Fibroblast of skin of abdomen (primary cell): ENCODE measurements around the gene SERPINA12.

Experiments
- DNase-seq: peaks from one replicate; pipeline ENCODE4 v3.0.0-alpha.2; 2013

SERPINA12 gene

GRCh38 chr14:94465042-94465441 is 44.2 kb downstream of the SERPINA12 start:
- no peak for DNase-seq

DNA sequence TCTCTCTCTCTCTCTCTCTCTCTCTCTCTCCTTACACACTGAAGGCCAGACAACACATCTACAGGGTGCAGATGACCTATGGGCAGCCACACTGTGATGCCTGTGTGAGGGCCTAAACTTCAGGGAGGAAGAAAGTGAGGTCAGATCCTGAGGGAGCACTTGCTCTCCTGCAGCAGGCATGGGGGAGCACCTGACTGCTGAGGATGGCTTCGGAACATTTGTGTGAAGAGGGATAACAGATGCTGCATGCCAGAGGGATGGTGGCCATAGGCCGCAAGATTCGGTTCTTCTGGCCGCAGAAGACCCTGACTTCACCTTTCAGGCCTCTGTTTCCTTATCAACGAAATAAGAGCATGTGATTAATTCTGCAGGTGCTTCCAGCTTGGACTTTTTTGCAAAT is 45.0 kb downstream of the SERPINA12 start:
- no peak for DNase-seq

DNA sequence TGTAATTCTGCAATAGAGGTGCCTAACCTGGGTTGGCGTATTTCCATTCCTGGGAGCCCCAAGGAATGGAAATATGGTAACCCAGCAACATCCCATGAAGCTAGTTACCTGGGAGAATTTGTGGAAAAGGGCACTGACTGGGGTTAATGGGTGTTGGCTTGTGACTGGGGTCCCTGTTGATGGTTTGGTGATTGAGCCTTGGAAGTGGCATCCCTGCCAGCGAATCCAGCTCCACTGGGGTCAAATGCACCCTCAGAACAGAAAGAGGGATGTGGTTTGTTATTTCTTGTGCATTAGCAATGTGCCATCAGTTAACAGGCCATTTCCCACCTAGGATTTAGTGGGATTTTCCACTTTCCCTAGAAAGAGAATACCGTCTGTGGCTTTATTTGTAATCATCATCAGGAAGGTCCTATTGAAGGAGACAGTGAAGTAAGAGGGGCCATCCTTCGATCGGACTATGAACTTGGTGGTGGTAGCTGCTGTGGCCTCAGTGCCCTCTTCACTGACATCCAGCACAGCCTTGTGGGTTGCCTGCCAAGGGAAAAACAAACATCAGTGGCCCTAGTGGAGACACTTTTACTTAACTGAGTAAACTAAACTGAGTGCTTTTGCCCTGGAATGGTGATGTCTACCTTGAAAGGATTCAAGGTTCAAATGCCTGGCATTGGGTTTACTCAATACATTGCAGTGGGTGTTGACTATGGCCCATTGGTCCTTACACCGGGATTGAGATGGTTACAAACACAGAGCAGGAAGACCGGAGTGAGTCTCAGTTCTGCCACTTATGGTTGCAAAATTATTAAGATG is 46.3 kb downstream of the SERPINA12 start:
- DNase-seq, result no peak

- DNase-seq, result no peak
These were observed 47.1 kb downstream of the SERPINA12 start for GRCh38 chr14:94462219-94462551.

DNA sequence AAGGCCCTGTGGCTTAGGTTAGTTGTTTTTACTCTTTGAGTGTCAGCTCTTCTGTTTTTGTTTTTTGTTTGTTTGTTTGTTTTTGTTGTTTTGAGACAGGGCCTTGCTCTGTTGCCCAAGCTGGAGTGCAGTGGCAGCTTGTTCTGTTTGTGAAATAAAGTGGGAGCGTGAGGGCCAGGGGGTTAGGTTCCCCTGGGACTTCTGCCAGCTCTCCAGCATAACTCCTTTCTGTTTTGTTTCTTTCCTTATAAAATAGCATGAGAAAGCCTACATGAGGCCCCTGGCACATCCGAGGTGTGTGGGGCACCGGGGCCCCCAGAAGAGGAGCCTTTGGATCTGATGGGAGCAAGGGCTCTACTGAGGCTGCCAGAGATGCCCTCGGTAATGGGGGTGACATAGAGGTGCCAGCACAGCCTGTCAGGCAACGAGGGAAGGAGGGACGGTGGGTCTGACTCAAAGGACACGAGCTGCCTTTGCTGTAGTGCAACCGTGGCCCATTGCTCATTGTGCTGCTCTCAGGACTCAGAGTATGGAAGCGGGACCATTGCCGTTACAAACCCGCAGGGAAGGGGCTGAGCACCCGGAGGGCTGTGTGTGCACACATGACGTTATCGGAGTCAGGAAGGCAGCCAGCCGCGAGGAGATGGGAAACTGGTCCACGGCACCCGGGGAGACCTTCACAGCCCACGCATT is 47.6 kb downstream of the SERPINA12 start:
- DNase-seq, result no peak

GRCh38 chr14:94460631-94461416 is 48.4 kb downstream of the SERPINA12 start:
- no peak for DNase-seq

DNA sequence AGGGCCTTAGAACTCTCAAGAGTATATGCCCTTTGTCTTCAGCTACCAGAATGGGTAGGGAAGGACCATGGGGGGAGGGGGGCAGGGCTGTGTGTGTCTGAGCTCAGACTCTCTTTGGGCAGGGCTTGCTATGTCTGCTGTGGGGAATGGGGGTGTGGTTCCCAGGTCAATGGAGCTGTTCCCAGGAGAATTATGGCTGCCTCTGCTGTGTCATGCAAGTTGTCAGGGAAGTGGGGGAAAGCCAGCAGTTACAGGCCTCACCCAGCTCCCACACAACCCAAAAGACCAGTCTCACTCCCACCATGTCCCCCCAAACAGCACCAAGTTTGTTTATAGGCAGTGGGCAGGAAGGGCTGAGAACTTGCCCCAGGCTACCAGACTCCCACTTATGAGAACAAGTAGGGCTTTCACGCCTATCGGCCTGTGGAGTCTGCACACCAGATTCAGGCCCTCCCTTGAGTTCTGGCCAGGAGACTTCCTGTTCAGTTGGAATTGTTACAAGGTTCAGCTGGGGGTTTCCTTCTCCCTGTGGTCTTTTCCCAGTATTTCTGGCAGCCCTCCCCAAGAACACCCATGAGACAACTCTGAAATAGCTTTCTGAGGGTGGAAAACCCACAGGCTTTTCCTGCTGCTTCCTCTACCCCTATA is 50.6 kb downstream of the SERPINA12 start:
- no peak for DNase-seq

- DNase-seq, result no peak
These were observed 51.2 kb downstream of the SERPINA12 start for GRCh38 chr14:94458096-94458495.

DNA sequence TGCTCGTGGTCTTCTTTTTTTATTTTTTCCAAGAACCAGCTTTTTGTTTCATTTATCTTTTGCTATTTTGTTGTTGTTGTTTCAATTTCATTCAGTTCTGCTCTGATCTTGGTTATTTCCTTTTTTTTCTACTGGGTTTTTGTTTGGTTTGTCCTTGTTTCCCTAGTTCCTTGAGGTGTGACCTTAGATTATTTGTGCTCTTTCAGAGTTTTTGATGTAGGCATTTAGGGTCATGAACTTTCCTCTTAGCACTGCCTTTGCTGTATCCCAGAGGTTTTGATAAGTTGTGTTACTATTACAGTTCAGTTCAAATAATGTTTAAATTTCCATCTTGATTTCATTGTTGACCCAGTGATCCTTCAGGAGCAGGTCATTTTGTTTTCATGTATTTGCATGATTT is 53.3 kb downstream of the SERPINA12 start:
- no peak for DNase-seq

GRCh38 chr14:94451826-94452225 is 57.4 kb downstream of the SERPINA12 start:
- no peak for DNase-seq

GRCh38 chr14:94451091-94451771 is 58.0 kb downstream of the SERPINA12 start:
- DNase-seq, result no peak

DNA sequence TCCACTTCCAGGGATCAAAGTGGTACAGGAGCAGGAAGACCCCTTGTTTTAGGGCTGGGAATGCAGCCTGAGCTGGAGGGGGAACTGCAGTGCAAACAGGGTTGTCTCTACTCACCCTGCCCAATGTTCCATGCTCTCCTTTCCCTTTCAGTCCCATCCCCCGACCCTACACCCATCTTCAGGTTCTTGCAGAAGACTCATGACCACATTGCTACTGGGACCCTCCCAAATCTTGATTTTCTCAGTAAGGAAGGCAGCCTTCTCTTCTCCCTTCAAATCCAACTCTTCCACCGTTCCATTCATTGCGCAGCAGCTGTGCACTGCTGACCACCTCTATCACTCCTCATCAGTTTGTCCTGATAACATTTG is 58.6 kb downstream of the SERPINA12 start:
- no peak for DNase-seq

DNA sequence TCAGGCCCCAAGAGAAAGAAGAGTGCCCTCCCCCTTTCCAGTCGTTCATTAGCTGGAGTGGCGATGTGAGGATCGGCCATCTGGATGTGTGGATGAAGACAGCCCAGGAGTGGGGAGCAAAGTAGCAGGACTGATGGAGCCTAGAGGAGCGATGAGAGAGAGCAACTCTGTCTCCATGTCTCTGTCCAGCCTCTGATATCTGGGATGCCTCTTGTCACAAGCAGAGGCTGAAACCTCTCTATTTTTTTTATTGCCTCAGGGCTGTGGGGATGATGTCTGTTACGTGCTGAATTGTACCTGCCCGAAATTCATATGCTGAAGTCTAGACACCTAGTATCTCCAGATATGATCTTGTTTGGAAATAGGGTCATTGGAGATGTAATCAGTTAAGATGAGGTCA is 59.3 kb downstream of the SERPINA12 start:
- DNase-seq, result no peak

GRCh38 chr14:94448071-94448808 is 61.0 kb downstream of the SERPINA12 start:
- DNase-seq, result no peak

DNA sequence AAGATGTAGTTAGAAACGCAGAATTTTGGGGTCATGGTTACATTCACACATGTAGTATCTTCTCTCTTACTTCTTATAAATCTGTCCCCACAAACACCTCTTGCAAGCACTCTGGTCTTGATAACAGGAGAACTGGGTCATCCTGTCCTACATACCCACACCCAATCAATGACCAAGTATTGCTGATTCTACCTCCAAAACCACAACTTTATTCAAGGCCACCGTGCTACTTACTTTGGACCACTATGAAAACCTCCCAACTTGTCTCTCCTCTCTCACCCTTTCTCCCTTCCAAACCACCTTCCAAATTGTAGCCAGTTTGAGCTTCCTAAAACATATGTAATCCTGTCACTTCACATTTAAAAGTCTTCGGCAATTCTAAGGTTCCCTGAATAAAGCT is 62.1 kb downstream of the SERPINA12 start:
- DNase-seq, result no peak

DNA sequence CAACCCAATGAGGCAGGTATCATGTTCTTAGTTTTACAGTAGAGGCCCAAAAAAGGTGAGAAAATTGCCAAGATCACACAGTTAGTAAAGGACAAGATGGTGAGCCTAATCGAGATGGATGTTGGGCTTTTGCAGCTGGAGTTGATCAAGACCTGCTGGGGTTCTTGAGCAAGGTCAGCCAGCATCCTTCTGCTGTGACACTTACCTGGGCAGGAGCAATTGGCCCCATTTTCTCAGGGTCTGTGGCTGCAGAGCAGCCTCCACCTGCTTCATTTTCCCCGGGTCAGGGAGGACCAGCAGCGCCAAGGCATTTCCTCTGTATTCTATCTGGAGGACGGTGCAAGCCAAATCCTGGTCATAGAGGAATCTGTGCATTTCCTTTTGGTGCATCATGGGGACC is 63.1 kb downstream of the SERPINA12 start:
- no peak for DNase-seq

GRCh38 chr14:94445003-94445402 is 64.3 kb downstream of the SERPINA12 start:
- DNase-seq, result no peak

GRCh38 chr14:94441531-94442205 is 67.6 kb downstream of the SERPINA12 start:
- DNase-seq, result no peak

- DNase-seq, result no peak
These were observed 68.1 kb downstream of the SERPINA12 start for GRCh38 chr14:94441130-94441529.

- no peak for DNase-seq
These were observed 69.7 kb downstream of the SERPINA12 start for GRCh38 chr14:94439453-94440057.
